ENCODE measurements around the gene GFAP.
A peak's percentile ranks its signal among the peaks of the same experiment; 100 is the strongest.

Gene GFAP

GRCh38 chr17:44920565-44920940 is 5.3 kb upstream of the GFAP start:
- H3K9me3 ChIP-seq (ENCODE audit: control insufficient read depth, insufficient read depth, low read depth, low read length) = no peaks in the 10 kb centered on the region
- H3K4me1 ChIP-seq (ENCODE audit: control insufficient read depth, insufficient read depth, low read length) = no peaks in the 10 kb centered on the region; the same call in 1 of the 2 replicates
- ChIA-PET CTCF (interaction anchor here (0.5 to 7.9 kb wide), 61 partner anchors 7 to 290 kb away, joined by 3 to 296 read pairs (median 4); partner anchors contain the start of genes ACBD4, C1QL1, EFTUD2 and NMT1), POLR2A (interaction anchor here (0.5 to 1.3 kb wide), 6 partner anchors 9 to 108 kb away, joined by 3 to 7 read pairs (median 5); no protein-coding TSS in a partner anchor)
- H3K4me3 ChIP-seq (ENCODE audit: low read depth, low read length) = no peak overlapping the region
- no peak overlapping the region for H3K27ac ChIP-seq (ENCODE audit: extremely low read depth, low read depth, low read length)
- TF ChIP-seq ZNF791 (tag by site-specific recombination; IDR thresholded peaks at IDR 0.05) = no peak
- TF ChIP-seq GFI1B (tag by site-specific recombination; IDR thresholded peaks at IDR 0.05) = no peak
- no peak for TF ChIP-seq MEIS1 (CRISPR knock-in tag; IDR thresholded peaks at IDR 0.05; ENCODE audit: borderline replicate concordance)
- peaks cover 2 to 3% of the 10 kb centered on the region in 2 experiments; a peak in 2 of 3 replicates for H3K36me3 ChIP-seq (ENCODE audit: control insufficient read depth in 2 of 2, insufficient read depth in 1 of 2, low read length in 2 of 2)

GRCh38 chr17:44919885-44920564 is 4.7 kb upstream of the GFAP start:
- ChIA-PET POLR2A (interaction anchor here (0.6 to 1.3 kb wide), 6 partner anchors 9 to 108 kb away, joined by 3 to 8 read pairs (median 6); no protein-coding TSS in a partner anchor), CTCF (interaction anchor here (0.5 to 7.9 kb wide), 62 partner anchors 8 to 289 kb away, joined by 3 to 296 read pairs (median 5); partner anchors contain the start of genes ACBD4, C1QL1, EFTUD2 and KIF18B)
- H3K27ac ChIP-seq (ENCODE audit: extremely low read depth, low read depth, low read length) = no peak overlapping the region
- H3K9me3 ChIP-seq (ENCODE audit: control insufficient read depth, insufficient read depth, low read depth, low read length) = no peaks in the 10 kb centered on the region
- no peak overlapping the region for H3K4me3 ChIP-seq (ENCODE audit: low read depth, low read length)
- H3K4me1 ChIP-seq (ENCODE audit: control insufficient read depth, insufficient read depth, low read length) = no peaks in the 10 kb centered on the region; the same call in 1 of the 2 replicates
- H3K36me3 ChIP-seq (ENCODE audit: control insufficient read depth in 2 of 2, insufficient read depth in 1 of 2, low read length in 2 of 2) = peaks cover 0 to 3% of the 10 kb centered on the region in 2 experiments; a peak in 2 of 3 replicates
- no peak for TF ChIP-seq OSR2 (tag by site-specific recombination; IDR thresholded peaks at IDR 0.05)
- peak; percentile 28; the same call in 1 of the 2 replicates for TF ChIP-seq ZIC2 (tag by site-specific recombination; IDR thresholded peaks at IDR 0.05)
- TF ChIP-seq GLIS2 (tag by site-specific recombination; IDR thresholded peaks at IDR 0.05) = no peak
- 0 out of 2 replicates have a peak, but pooled peaks have one; percentile 13 for TF ChIP-seq ZNF394 (tag by site-specific recombination; IDR thresholded peaks at IDR 0.05; ENCODE audit: borderline replicate concordance)
- TF ChIP-seq ZNF48 (tag by site-specific recombination; IDR thresholded peaks at IDR 0.05) = no peak
- TF ChIP-seq, protein P1, sequence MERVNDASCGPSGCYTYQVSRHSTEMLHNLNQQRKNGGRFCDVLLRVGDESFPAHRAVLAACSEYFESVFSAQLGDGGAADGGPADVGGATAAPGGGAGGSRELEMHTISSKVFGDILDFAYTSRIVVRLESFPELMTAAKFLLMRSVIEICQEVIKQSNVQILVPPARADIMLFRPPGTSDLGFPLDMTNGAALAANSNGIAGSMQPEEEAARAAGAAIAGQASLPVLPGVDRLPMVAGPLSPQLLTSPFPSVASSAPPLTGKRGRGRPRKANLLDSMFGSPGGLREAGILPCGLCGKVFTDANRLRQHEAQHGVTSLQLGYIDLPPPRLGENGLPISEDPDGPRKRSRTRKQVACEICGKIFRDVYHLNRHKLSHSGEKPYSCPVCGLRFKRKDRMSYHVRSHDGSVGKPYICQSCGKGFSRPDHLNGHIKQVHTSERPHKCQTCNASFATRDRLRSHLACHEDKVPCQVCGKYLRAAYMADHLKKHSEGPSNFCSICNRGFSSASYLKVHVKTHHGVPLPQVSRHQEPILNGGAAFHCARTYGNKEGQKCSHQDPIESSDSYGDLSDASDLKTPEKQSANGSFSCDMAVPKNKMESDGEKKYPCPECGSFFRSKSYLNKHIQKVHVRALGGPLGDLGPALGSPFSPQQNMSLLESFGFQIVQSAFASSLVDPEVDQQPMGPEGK (tag by site-specific recombination; IDR thresholded peaks at IDR 0.05) = no peak
- TF ChIP-seq MZF1 (tag by site-specific recombination; IDR thresholded peaks at IDR 0.05; ENCODE audit: borderline replicate concordance) = peak; percentile 66; the same call in 1 of the 2 replicates
- TF ChIP-seq ZXDB (tag by site-specific recombination; IDR thresholded peaks at IDR 0.05) = no peak
- TF ChIP-seq ATF2 (tag by site-specific recombination; IDR thresholded peaks at IDR 0.05; ENCODE audit: low read depth) = no peak
- TF ChIP-seq ZNF791 (tag by site-specific recombination; IDR thresholded peaks at IDR 0.05) = no peak
- no peak for TF ChIP-seq ZNF426 (tag by site-specific recombination; IDR thresholded peaks at IDR 0.05)
- TF ChIP-seq ZNF600 (tag by site-specific recombination; IDR thresholded peaks at IDR 0.05) = 0 out of 2 replicates have a peak, but pooled peaks have one; percentile 12
- 0 out of 2 replicates have a peak, but pooled peaks have one; percentile 13 for TF ChIP-seq ZBTB17 (tag by site-specific recombination; IDR thresholded peaks at IDR 0.05)
- no peak for TF ChIP-seq ZNF121 (tag by site-specific recombination; IDR thresholded peaks at IDR 0.05)
- TF ChIP-seq, protein P2, sequence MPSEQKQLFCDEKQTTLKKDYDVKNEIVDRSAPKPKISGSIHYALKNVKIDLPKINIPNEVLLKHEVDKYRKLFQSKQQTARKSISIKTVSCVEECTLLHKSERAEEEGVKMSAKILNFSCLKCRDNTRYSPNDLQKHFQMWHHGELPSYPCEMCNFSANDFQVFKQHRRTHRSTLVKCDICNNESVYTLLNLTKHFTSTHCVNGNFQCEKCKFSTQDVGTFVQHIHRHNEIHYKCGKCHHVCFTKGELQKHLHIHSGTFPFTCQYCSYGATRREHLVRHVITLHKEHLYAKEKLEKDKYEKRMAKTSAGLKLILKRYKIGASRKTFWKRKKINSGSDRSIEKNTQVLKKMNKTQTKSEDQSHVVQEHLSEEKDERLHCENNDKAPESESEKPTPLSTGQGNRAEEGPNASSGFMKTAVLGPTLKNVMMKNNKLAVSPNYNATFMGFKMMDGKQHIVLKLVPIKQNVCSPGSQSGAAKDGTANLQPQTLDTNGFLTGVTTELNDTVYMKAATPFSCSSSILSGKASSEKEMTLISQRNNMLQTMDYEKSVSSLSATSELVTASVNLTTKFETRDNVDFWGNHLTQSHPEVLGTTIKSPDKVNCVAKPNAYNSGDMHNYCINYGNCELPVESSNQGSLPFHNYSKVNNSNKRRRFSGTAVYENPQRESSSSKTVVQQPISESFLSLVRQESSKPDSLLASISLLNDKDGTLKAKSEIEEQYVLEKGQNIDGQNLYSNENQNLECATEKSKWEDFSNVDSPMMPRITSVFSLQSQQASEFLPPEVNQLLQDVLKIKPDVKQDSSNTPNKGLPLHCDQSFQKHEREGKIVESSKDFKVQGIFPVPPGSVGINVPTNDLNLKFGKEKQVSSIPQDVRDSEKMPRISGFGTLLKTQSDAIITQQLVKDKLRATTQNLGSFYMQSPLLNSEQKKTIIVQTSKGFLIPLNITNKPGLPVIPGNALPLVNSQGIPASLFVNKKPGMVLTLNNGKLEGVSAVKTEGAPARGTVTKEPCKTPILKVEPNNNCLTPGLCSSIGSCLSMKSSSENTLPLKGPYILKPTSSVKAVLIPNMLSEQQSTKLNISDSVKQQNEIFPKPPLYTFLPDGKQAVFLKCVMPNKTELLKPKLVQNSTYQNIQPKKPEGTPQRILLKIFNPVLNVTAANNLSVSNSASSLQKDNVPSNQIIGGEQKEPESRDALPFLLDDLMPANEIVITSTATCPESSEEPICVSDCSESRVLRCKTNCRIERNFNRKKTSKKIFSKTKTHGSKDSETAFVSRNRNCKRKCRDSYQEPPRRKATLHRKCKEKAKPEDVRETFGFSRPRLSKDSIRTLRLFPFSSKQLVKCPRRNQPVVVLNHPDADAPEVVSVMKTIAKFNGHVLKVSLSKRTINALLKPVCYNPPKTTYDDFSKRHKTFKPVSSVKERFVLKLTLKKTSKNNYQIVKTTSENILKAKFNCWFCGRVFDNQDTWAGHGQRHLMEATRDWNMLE (tag by site-specific recombination; conservative IDR thresholded peaks at IDR 0.05; ENCODE audit: low read depth) = no peak
- 0 out of 2 replicates have a peak, but pooled peaks have one; percentile 30 for TF ChIP-seq ZFP37 (tag by site-specific recombination; IDR thresholded peaks at IDR 0.05)
- no peak for TF ChIP-seq GLIS1 (tag by site-specific recombination; IDR thresholded peaks at IDR 0.05)
- no peak for TF ChIP-seq ZNF423 (tag by site-specific recombination; IDR thresholded peaks at IDR 0.05)
- no peak for TF ChIP-seq ZNF362 (tag by site-specific recombination; IDR thresholded peaks at IDR 0.05)
- TF ChIP-seq ZNF654 (tag by site-specific recombination; IDR thresholded peaks at IDR 0.05; ENCODE audit: low read depth) = peak; percentile 93
- no peak for TF ChIP-seq ZNF175 (tag by site-specific recombination; IDR thresholded peaks at IDR 0.05)
- no peak for TF ChIP-seq ZNF133 (tag by site-specific recombination; IDR thresholded peaks at IDR 0.05)

All from HEK293 (cell line).